GM12874 (cell line): ENCODE results near the gene MIB1.

Experiments used
- CTCF ChIP-seq: IDR thresholded peaks from 2 replicates; pipeline ENCODE4 v1.5.1; 2011; ENCODE audit warnings: low read depth, mild to moderate bottlenecking, control low read depth, low read length, moderate library complexity; ENCODE audit not compliant: insufficient read depth

MIB1 gene

GRCh38 chr18:21747764-21748693 lies 7.4 kb downstream of the MIB1 start:
- TF ChIP-seq CTCF: no peak

- no peak for TF ChIP-seq CTCF
Measured at GRCh38 chr18:21757833-21758232, 17.2 kb downstream of the MIB1 start.

GRCh38 chr18:21759836-21760235 lies 19.2 kb downstream of the MIB1 start:
- no peak for TF ChIP-seq CTCF

- no peak for TF ChIP-seq CTCF
Measured at GRCh38 chr18:21760321-21760720, 19.7 kb downstream of the MIB1 start.

GRCh38 chr18:21761471-21762115 lies 21.0 kb downstream of the MIB1 start:
- no peak for TF ChIP-seq CTCF

GRCh38 chr18:21762181-21762772 lies 21.7 kb downstream of the MIB1 start:
- no peak for TF ChIP-seq CTCF
